Measurements from ENCODE around the gene ESRRG. TPM values are rescaled to one million over a fixed set of nuclear protein-coding genes. Genes with fewer than 3 reads are reported as not detected.

Gene ESRRG
- total and polyA plus RNA-seq, 2 of the 8 experiments (the other 6 are each of a cell fraction or from before 2014, with no cell fraction given) = 0.59 to 1.4 TPM

- TF ChIP-seq RBBP5 (IDR thresholded peaks at IDR 0.05; ENCODE audit: borderline replicate concordance, low read depth, low read length) (no peak), ZNF274 (IDR thresholded peaks at IDR 0.05; ENCODE audit: borderline replicate concordance, extremely low read depth, low read length) (no peak), TAF7 (optimal IDR thresholded peaks at IDR 0.05; ENCODE audit: borderline replicate concordance, low read depth, low read length) (no peak), JUN (IDR thresholded peaks at IDR 0.05; ENCODE audit: low read depth, low read length) (no peak), RAD21 (IDR thresholded peaks at IDR 0.05 in 1 of 2, conservative IDR thresholded peaks at IDR 0.05 in 1 of 2; ENCODE audit: low read depth in 2 of 2, low read length in 2 of 2) (no peak), TEAD4 (IDR thresholded peaks at IDR 0.05; ENCODE audit: low read depth, low read length) (no peak), E2F6 (IDR thresholded peaks at IDR 0.05) (no peak), GTF2F1 (IDR thresholded peaks at IDR 0.05; ENCODE audit: borderline replicate concordance, low read depth, low read length) (no peak), GABPA (IDR thresholded peaks at IDR 0.05; ENCODE audit: borderline replicate concordance, insufficient read depth, low read length) (no peak), FOSL1 (IDR thresholded peaks at IDR 0.05; ENCODE audit: insufficient read depth, low read depth, low read length) (no peak), CEBPB (IDR thresholded peaks at IDR 0.05; ENCODE audit: low read depth, low read length) (no peak)
- no peak overlapping the region for H4K5ac ChIP-seq (ENCODE audit: insufficient read length, low read depth, low read length)
- no peak overlapping the region for H3K4ac ChIP-seq (replicated peaks; ENCODE audit: insufficient read length, low read depth, low read length)
- H3K27me3 ChIP-seq (replicated peaks in 1 of 4; ENCODE audit: control insufficient read depth in 3 of 4, extremely low read depth in 1 of 4, insufficient read depth in 3 of 4, low read length in 3 of 4) = no peaks in the 10 kb centered on the region
- H4K8ac ChIP-seq (ENCODE audit: extremely low read depth, insufficient read depth, low read length) = no peak overlapping the region
- no peak overlapping the region for H2AK5ac ChIP-seq (ENCODE audit: low read depth, low read length)
- H3K4me1 ChIP-seq (replicated peaks in 1 of 4; ENCODE audit: control insufficient read depth in 3 of 4, insufficient read depth in 4 of 4, low read length in 3 of 4) = no peaks in the 10 kb centered on the region
- H3K9me3 ChIP-seq (ENCODE audit: insufficient read depth in 2 of 2, low read depth in 1 of 2, low read length in 1 of 2) = no peaks in the 10 kb centered on the region
- H3K79me2 ChIP-seq (ENCODE audit: control insufficient read depth in 1 of 2, insufficient read depth in 2 of 2, low read length in 2 of 2) = no peaks in the 10 kb centered on the region
- H3K27ac ChIP-seq (ENCODE audit: low read depth, low read length) = no peak overlapping the region
- H4K91ac ChIP-seq (replicated peaks; ENCODE audit: insufficient read length, low read length) = no peak overlapping the region
- no peak overlapping the region for H2BK15ac ChIP-seq (ENCODE audit: low read length)
- no peak for FAIRE-seq
- H4K20me1 ChIP-seq (replicated peaks in 1 of 2; ENCODE audit: control insufficient read depth in 1 of 2, insufficient read depth in 2 of 2, low read length in 2 of 2) = no peaks in the 10 kb centered on the region
- no peak overlapping the region for H3K9ac ChIP-seq (replicated peaks in 1 of 4; ENCODE audit: extremely low read depth in 1 of 4, low read depth in 3 of 4, low read length in 3 of 4)
- H3K79me1 ChIP-seq (ENCODE audit: low read depth, low read length) = no peaks in the 10 kb centered on the region
- H3K18ac ChIP-seq (ENCODE audit: extremely low read depth, low read length) = no peak overlapping the region
- no peak overlapping the region for H2BK120ac ChIP-seq (replicated peaks; ENCODE audit: low read depth, low read length)
- ChIA-PET CTCF (ENCODE audit: partially characterized antibody) (interaction anchor here (0.7 kb wide), 1 partner anchor 14 kb away, joined by 3 read pairs; no protein-coding TSS in a partner anchor), POLR2A (ENCODE audit: partially characterized antibody) (no interaction called here)
- H3K36me3 ChIP-seq (ENCODE audit: control insufficient read depth in 2 of 4, insufficient read depth in 4 of 4, low read length in 3 of 4) = no peaks in the 10 kb centered on the region
- no peak overlapping the region for H3K56ac ChIP-seq (replicated peaks; ENCODE audit: insufficient read length, low read depth, low read length)
- H2BK12ac ChIP-seq (ENCODE audit: low read depth, low read length) = no peak overlapping the region
- H2BK20ac ChIP-seq (ENCODE audit: low read length) = no peak overlapping the region
- no peak overlapping the region for H3K23ac ChIP-seq (ENCODE audit: insufficient read length)
- WGBS, 2 experiments (ENCODE audit: extremely low coverage in 1 of 2, insufficient coverage in 1 of 2, insufficient read length in 1 of 2, insufficient replicate concordance in 2 of 2, low coverage in 1 of 2, low lambda C conversion rate in 2 of 2, missing lambda C conversion rate in 1 of 2) = 92% methylated on average over 1 of the region's 1 CpG; no CpG with 5 or more reads in 1 of the 2 experiments
- DNase-seq (ENCODE audit: low read depth in 1 of 2, low spot score in 2 of 2) = no peak
- H2BK5ac ChIP-seq (ENCODE audit: low read depth, low read length) = no peak overlapping the region
- no peak overlapping the region for H3K14ac ChIP-seq (ENCODE audit: insufficient read length)
- no peak overlapping the region for H2AFZ ChIP-seq (ENCODE audit: low read length)
- H3K23me2 ChIP-seq (ENCODE audit: low read depth, low read length) = no peaks in the 10 kb centered on the region
- no peak overlapping the region for H3K4me2 ChIP-seq (ENCODE audit: insufficient read depth in 1 of 2, low read depth in 2 of 2, low read length in 2 of 2)
- no peak overlapping the region for H3K4me3 ChIP-seq (ENCODE audit: extremely low read depth in 1 of 4, insufficient read depth in 2 of 4, low read depth in 3 of 4, low read length in 4 of 4)
These were observed 33.9 kb upstream of the ESRRG start for GRCh38 chr1:216757110-216757509.

All from H1 (cell line).